Measurements from ENCODE around the gene USP31. TPM values are rescaled to one million over a fixed set of nuclear protein-coding genes. Genes with fewer than 3 reads are reported as not detected.

Gene USP31
- total RNA-seq, 1 experiment from 2014 or later = 23.6 TPM

DNA sequence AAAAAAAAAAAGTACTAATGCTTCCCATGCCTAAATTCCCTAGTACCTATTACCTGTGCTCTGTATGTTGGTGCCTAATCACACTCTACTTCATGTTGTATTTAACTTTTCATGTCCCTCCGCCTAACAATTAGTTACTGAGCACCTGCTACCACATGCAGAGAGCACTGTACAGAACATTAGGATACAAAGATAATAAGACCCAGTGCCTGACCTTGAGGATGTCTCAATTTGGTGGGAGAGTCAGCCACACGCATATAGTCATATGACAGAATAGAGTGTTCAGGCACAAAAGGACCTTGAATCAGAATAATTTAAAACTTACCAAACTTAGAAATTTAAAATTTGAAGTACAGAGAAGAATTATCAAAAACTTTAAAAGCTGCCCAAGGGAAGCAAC, 42.1 kb downstream of the USP31 start:
- peaks cover 8% of the 10 kb centered on the region for H3K9me3 Mint-ChIP-seq (ENCODE audit: low read depth, unreplicated experiment)
- no peaks in the 10 kb centered on the region for H3K27me3 Mint-ChIP-seq (ENCODE audit: unreplicated experiment)
- no peak overlapping the region for H3K27ac Mint-ChIP-seq (ENCODE audit: unreplicated experiment)
- BruUV-seq (replicated peaks) = no TSS peak
- H3K4me3 Mint-ChIP-seq (ENCODE audit: low read depth, unreplicated experiment) = no peak overlapping the region
- intact Hi-C loops (cut with micrococcal nuclease; ENCODE audit: unreplicated experiment) = no loop called here
- CTCF ChIA-PET = no interaction called here
- H3K4me1 Mint-ChIP-seq (ENCODE audit: low read depth, unreplicated experiment) = no peaks in the 10 kb centered on the region
- no peak for DNase-seq
- no peaks in the 10 kb centered on the region for H3K36me3 Mint-ChIP-seq (ENCODE audit: insufficient read depth, unreplicated experiment)
- TF ChIP-seq, protein P1, sequence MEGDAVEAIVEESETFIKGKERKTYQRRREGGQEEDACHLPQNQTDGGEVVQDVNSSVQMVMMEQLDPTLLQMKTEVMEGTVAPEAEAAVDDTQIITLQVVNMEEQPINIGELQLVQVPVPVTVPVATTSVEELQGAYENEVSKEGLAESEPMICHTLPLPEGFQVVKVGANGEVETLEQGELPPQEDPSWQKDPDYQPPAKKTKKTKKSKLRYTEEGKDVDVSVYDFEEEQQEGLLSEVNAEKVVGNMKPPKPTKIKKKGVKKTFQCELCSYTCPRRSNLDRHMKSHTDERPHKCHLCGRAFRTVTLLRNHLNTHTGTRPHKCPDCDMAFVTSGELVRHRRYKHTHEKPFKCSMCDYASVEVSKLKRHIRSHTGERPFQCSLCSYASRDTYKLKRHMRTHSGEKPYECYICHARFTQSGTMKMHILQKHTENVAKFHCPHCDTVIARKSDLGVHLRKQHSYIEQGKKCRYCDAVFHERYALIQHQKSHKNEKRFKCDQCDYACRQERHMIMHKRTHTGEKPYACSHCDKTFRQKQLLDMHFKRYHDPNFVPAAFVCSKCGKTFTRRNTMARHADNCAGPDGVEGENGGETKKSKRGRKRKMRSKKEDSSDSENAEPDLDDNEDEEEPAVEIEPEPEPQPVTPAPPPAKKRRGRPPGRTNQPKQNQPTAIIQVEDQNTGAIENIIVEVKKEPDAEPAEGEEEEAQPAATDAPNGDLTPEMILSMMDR (IDR thresholded peaks at IDR 0.05; ENCODE audit: unreplicated experiment) = no peak

DNA sequence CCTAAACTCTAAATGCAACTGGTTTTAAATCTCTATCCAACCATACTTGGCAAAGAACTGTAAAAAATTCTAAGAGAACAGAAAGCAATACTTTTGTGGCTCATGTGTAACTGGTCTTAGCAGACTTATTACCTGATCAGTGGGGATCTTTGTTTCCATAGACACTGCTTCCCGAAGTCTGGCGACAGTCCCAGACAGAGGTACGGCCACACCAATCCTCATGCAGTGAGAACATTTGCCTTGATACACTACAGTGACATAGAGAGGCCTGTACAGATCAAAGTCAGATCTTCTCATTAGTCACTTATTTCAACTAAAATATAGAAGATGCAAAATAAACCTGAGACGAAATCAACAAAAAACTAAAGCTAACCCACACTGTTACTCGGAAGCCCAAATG, 43.9 kb downstream of the USP31 start:
- DNase-seq = no peak
- H3K4me3 Mint-ChIP-seq (ENCODE audit: low read depth, unreplicated experiment) = no peak overlapping the region
- TF ChIP-seq, protein P1 (IDR thresholded peaks at IDR 0.05; ENCODE audit: unreplicated experiment) = no peak
- no peaks in the 10 kb centered on the region for H3K4me1 Mint-ChIP-seq (ENCODE audit: low read depth, unreplicated experiment)
- peaks cover 4% of the 10 kb centered on the region for H3K9me3 Mint-ChIP-seq (ENCODE audit: low read depth, unreplicated experiment)
- intact Hi-C loops (cut with micrococcal nuclease; ENCODE audit: unreplicated experiment) = no loop called here
- H3K27ac Mint-ChIP-seq (ENCODE audit: unreplicated experiment) = no peak overlapping the region
- H3K27me3 Mint-ChIP-seq (ENCODE audit: unreplicated experiment) = no peaks in the 10 kb centered on the region
- peaks cover 4% of the 10 kb centered on the region for H3K36me3 Mint-ChIP-seq (ENCODE audit: insufficient read depth, unreplicated experiment)
- CTCF ChIA-PET = no interaction called here
- no TSS peak for BruUV-seq (replicated peaks)

DNA sequence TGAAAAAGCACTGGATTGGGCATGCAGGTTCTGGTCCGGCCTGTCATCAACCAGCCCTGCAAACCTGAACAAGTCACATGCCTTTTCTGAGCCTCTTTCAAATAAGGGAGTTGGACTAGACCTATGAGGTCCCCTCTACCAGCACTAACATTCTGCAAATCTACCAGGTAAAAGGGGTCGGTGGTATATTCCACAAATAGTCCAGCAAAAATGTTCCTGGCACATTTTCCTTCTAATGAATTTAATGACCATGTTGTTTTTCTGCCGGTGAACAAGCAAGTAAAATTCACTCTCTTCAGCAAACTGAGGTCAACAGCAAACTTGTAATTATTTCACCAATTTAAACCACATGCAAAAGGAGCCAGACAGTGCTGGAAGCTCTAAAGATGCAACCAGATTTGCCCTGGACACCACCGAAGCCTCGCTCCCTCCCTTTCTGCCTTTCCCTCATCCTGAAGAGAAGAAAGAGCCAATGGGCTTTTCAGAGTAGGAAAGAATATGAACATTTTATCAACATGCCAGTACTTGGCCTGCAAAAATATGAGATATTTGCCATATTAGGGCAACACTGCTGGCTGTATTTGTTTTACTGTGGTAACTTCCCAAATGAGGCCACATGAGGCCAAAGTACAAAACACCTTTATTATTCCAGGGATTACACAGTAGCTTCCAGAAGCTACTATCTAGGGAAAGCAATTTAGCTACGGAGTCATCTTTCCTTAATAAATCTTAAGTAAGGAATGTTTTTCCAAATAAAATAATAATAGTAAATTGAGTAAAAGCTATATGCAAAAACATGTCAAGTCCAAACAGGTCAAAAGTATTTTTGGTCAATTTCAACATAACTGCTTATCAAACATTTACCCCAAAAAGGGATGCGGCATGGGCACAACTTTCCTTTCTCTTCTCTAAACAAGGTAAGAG, 45.0 kb downstream of the USP31 start:
- Mint-ChIP-seq H3K4me1 (ENCODE audit: low read depth, unreplicated experiment) (no peaks in the 10 kb centered on the region), H3K4me3 (ENCODE audit: low read depth, unreplicated experiment) (no peak overlapping the region), H3K36me3 (ENCODE audit: insufficient read depth, unreplicated experiment) (peaks cover 9% of the 10 kb centered on the region), H3K27ac (ENCODE audit: unreplicated experiment) (no peak overlapping the region), H3K27me3 (ENCODE audit: unreplicated experiment) (no peaks in the 10 kb centered on the region), H3K9me3 (ENCODE audit: low read depth, unreplicated experiment) (peaks cover 2% of the 10 kb centered on the region)
- DNase-seq = no peak
- TF ChIP-seq, protein P1 (IDR thresholded peaks at IDR 0.05; ENCODE audit: unreplicated experiment) = no peak
- no TSS peak for BruUV-seq (replicated peaks)
- CTCF ChIA-PET = interaction anchor here (0.8 to 1.0 kb wide), 2 partner anchors 22 to 30 kb away, joined by 4 read pairs; no protein-coding TSS in a partner anchor
- intact Hi-C loops (cut with micrococcal nuclease; ENCODE audit: unreplicated experiment) = no loop called here

DNA sequence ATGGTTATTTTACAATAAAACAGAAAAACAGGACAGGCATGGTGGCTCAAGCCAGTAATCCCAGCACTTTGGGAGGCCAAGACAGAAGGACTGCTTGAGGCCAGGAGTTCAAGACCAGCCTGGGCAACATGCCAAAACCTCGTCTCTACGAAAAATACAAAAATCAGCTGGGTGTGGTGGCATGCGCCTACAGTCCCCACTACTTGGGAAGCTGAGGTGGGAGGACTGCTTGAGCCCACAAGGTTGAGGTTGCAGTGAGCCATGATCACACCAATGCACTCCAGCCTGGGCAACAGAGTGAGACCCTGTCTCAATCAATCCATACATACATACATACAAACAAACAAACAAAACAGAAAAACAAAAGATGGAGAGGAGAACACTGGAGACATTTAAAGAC, 45.6 kb downstream of the USP31 start:
- no peaks in the 10 kb centered on the region for H3K27me3 Mint-ChIP-seq (ENCODE audit: unreplicated experiment)
- TF ChIP-seq, protein P1 (IDR thresholded peaks at IDR 0.05; ENCODE audit: unreplicated experiment) = no peak
- DNase-seq = no peak
- intact Hi-C loops (cut with micrococcal nuclease; ENCODE audit: unreplicated experiment) = no loop called here
- H3K4me3 Mint-ChIP-seq (ENCODE audit: low read depth, unreplicated experiment) = no peak overlapping the region
- no peaks in the 10 kb centered on the region for H3K9me3 Mint-ChIP-seq (ENCODE audit: low read depth, unreplicated experiment)
- H3K27ac Mint-ChIP-seq (ENCODE audit: unreplicated experiment) = no peak overlapping the region
- H3K4me1 Mint-ChIP-seq (ENCODE audit: low read depth, unreplicated experiment) = no peaks in the 10 kb centered on the region
- no TSS peak for BruUV-seq (replicated peaks)
- CTCF ChIA-PET = interaction anchor here (0.8 kb wide), 1 partner anchor 31 kb away, joined by 4 read pairs; no protein-coding TSS in a partner anchor
- H3K36me3 Mint-ChIP-seq (ENCODE audit: insufficient read depth, unreplicated experiment) = peaks cover 9% of the 10 kb centered on the region

All from Calu3 (cell line).